ENCODE results near the gene AGPAT3.

DNA sequence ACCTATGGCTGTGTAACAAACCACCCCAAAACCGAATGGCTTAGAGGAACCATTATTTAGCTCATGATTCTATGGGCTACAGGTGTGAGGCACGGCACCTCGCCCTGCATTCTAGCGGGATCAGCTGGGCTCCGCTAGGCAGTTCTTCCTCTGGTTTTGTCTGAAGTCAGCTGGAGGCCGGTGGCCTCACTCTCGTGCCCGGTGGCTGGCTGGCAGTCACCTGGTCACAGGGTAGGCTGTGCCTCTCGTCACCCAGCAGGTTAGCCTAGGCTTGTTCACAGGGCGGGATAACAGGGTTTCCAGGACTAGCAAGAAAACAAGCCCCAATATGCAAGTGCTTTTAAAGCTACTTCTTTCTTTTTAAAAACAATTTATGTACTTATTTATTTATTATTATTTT, 16.3 kb upstream of the AGPAT3 start:
- TF ChIP-seq, protein P1, sequence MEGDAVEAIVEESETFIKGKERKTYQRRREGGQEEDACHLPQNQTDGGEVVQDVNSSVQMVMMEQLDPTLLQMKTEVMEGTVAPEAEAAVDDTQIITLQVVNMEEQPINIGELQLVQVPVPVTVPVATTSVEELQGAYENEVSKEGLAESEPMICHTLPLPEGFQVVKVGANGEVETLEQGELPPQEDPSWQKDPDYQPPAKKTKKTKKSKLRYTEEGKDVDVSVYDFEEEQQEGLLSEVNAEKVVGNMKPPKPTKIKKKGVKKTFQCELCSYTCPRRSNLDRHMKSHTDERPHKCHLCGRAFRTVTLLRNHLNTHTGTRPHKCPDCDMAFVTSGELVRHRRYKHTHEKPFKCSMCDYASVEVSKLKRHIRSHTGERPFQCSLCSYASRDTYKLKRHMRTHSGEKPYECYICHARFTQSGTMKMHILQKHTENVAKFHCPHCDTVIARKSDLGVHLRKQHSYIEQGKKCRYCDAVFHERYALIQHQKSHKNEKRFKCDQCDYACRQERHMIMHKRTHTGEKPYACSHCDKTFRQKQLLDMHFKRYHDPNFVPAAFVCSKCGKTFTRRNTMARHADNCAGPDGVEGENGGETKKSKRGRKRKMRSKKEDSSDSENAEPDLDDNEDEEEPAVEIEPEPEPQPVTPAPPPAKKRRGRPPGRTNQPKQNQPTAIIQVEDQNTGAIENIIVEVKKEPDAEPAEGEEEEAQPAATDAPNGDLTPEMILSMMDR (IDR thresholded peaks at IDR 0.05) = no peak
- TF ChIP-seq EP300 (IDR thresholded peaks at IDR 0.05) (no peak), POLR2AphosphoS5 (IDR thresholded peaks at IDR 0.05) (no peak)

Data from suprapubic skin (tissue), 4 donors.